IMR-90 (cell line): ENCODE results near the gene TNFRSF1A. TPM values are rescaled to one million over a fixed set of nuclear protein-coding genes. Genes with fewer than 3 reads are reported as not detected.

Experiments used
- ATAC-seq: fragments of 200-7000 bp; cut with Tn5 transposase; 2 replicates; pipeline ENCODE4 v1.9.1; 2020; ENCODE audit warnings: low read depth, mild to moderate bottlenecking, moderate library complexity
- BruUV-seq: library from RNA; stranded (reverse); fragments of 400-500 nt; replicated peaks from 2 replicates; lab custom pipeline; 2021; lab: Mats Ljungman, UMichigan
- CTCF ChIA-PET: fragments of 300-600 bp; formaldehyde crosslinking; extraction: SDS; loops from one replicate; lab custom pipeline; 2021; ENCODE audit warnings: antibody characterized with exemption; lab: Yijun Ruan, JAX
- POLR2A ChIA-PET: fragments of 300-600 bp; sonication (Branson Sonifier 250); formaldehyde crosslinking; loops from one replicate; lab custom pipeline; 2022; ENCODE audit warnings: antibody characterized with exemption; ENCODE audit not compliant: unreplicated experiment; lab: Charles Lee
- DNase-seq: peaks from one replicate; pipeline ENCODE4 v3.0.0; 2013
- H2AFZ ChIP-seq: replicated peaks from 2 replicates; pipeline ENCODE3; 2013; ENCODE audit warnings: low read length, mild to moderate bottlenecking; ENCODE audit not compliant: poor library complexity
- H2AK5ac ChIP-seq: 2 replicates; pipeline ENCODE4 v1.6.1; 2013; ENCODE audit warnings: low read depth, low read length, inconsistent platforms
- H2AK9ac ChIP-seq: replicated peaks from 2 replicates; pipeline ENCODE3; 2013; ENCODE audit warnings: mild to moderate bottlenecking, low read depth, low read length, moderate library complexity; ENCODE audit not compliant: poor library complexity
- H2BK120ac ChIP-seq: 2 replicates; pipeline ENCODE4 v1.6.1; 2013; ENCODE audit warnings: low read depth, low read length, inconsistent platforms
- H2BK15ac ChIP-seq: 3 replicates; pipeline ENCODE4 v1.6.1; 2013; ENCODE audit warnings: low read depth, low read length, inconsistent platforms
- H2BK20ac ChIP-seq: 2 replicates; pipeline ENCODE4 v1.6.1; 2013; ENCODE audit warnings: low read depth, mild to moderate bottlenecking, inconsistent platforms, low read length, moderate library complexity
- H2BK5ac ChIP-seq: 2 replicates; pipeline ENCODE4 v1.6.1; 2013; ENCODE audit warnings: mild to moderate bottlenecking, low read depth, low read length, inconsistent platforms; ENCODE audit not compliant: poor library complexity, severe bottlenecking
- H3K14ac ChIP-seq: replicated peaks from 2 replicates; pipeline ENCODE4 v1.6.1; 2013; ENCODE audit warnings: low read depth, low read length, inconsistent platforms
- H3K18ac ChIP-seq: 2 replicates; pipeline ENCODE4 v1.6.1; 2013; ENCODE audit warnings: low read depth, low read length, control low read depth
- H3K23ac ChIP-seq: 2 replicates; pipeline ENCODE4 v1.6.1; 2013; ENCODE audit warnings: low read depth, low read length, inconsistent platforms
- H3K27ac ChIP-seq: 2 replicates; pipeline ENCODE4 v1.5.1; 2013; ENCODE audit warnings: mild to moderate bottlenecking, control low read depth, low read length; ENCODE audit not compliant: insufficient read depth
- H3K27me3 ChIP-seq: 2 replicates; pipeline ENCODE4 v1.6.1; 2013; ENCODE audit warnings: low read length; ENCODE audit not compliant: control insufficient read depth, insufficient read depth
- H3K36me3 ChIP-seq: 2 replicates; pipeline ENCODE4 v1.6.1; 2013; ENCODE audit warnings: low read length, mixed read lengths; ENCODE audit not compliant: control insufficient read depth, insufficient read depth
- H3K4ac ChIP-seq: 2 replicates; pipeline ENCODE4 v1.6.1; 2013; ENCODE audit warnings: low read depth, low read length, inconsistent platforms
- H3K4me1 ChIP-seq: 2 replicates; pipeline ENCODE4 v1.6.1; 2013; ENCODE audit warnings: low read length, mixed read lengths; ENCODE audit not compliant: control insufficient read depth, insufficient read depth
- H3K4me2 ChIP-seq: 2 replicates; pipeline ENCODE4 v1.6.1; 2013; ENCODE audit warnings: low read depth, mild to moderate bottlenecking, control low read depth, low read length, moderate library complexity
- H3K4me3 ChIP-seq: 2 replicates; pipeline ENCODE4 v1.5.1; 2013; ENCODE audit warnings: low read depth, mild to moderate bottlenecking, control low read depth, low read length, moderate library complexity; ENCODE audit not compliant: insufficient read depth
- H3K56ac ChIP-seq: 2 replicates; pipeline ENCODE4 v1.6.1; 2013; ENCODE audit warnings: low read length, inconsistent platforms; ENCODE audit not compliant: insufficient read depth; ENCODE audit errors: extremely low read depth
- H3K79me1 ChIP-seq, 2 experiments: 2 replicates each; pipeline ENCODE4 v1.6.1; 2013; ENCODE audit warnings: low read length in 2 of 2, inconsistent platforms in 1 of 2, low read depth in 1 of 2
- H3K9ac ChIP-seq: 2 replicates; pipeline ENCODE4 v1.6.1; 2013; ENCODE audit warnings: low read depth, low read length, control low read depth
- H3K9me1 ChIP-seq: 2 replicates; pipeline ENCODE4 v1.6.1; 2013; ENCODE audit warnings: low read length, inconsistent platforms; ENCODE audit not compliant: insufficient read depth
- H3K9me3 ChIP-seq: 2 replicates; pipeline ENCODE4 v1.6.1; 2013; ENCODE audit warnings: low read length; ENCODE audit not compliant: control insufficient read depth, insufficient read depth
- H4K20me1 ChIP-seq: 2 replicates; pipeline ENCODE4 v1.6.1; 2013; ENCODE audit warnings: low read length, inconsistent platforms; ENCODE audit not compliant: insufficient read depth
- H4K5ac ChIP-seq: 2 replicates; pipeline ENCODE4 v1.6.1; 2013; ENCODE audit warnings: mild to moderate bottlenecking, low read depth, low read length, control low read depth
- H4K8ac ChIP-seq, 2 experiments: 2 replicates each; pipeline ENCODE4 v1.6.1; 2013; ENCODE audit warnings: low read depth in 2 of 2, low read length in 2 of 2, control low read depth in 1 of 2, inconsistent platforms in 1 of 2
- H4K91ac ChIP-seq: 2 replicates; pipeline ENCODE4 v1.6.1; 2013; ENCODE audit warnings: low read depth, low read length, inconsistent platforms; ENCODE audit not compliant: insufficient read depth
- BHLHE40 ChIP-seq: fragments of 150-350 bp; IDR thresholded peaks from 2 replicates; pipeline ENCODE4 v1.6.1; 2016; ENCODE audit warnings: mild to moderate bottlenecking, low read depth, low read length
- FOS ChIP-seq: fragments of 150-350 bp; IDR thresholded peaks from 2 replicates; pipeline ENCODE4 v1.6.1; 2016; ENCODE audit warnings: low read depth, low read length
- RAD21 ChIP-seq: IDR thresholded peaks from 2 replicates; pipeline ENCODE4 v1.6.1; 2012; ENCODE audit warnings: low read length, improper control_type of control experiment
- SMC3 ChIP-seq: fragments of 150-350 bp; IDR thresholded peaks from 2 replicates; pipeline ENCODE4 v1.6.1; 2016; ENCODE audit warnings: low read depth, mild to moderate bottlenecking, antibody characterized with exemption, low read length, moderate library complexity
- WGBS, 2 experiments: methylation state at CpG; one replicate each; pipeline versions ENCODE4 v1.1.5 to v1.1.7; 2013; ENCODE audit warnings: missing lambda C conversion rate in 2 of 2; ENCODE audit not compliant: insufficient read length in 1 of 2; ENCODE audit errors: extremely low coverage in 2 of 2; 5-methylcytosine and 5-hydroxymethylcytosine counted together
- dilution Hi-C: fragments of 300-500 bp; cut with HindIII; formaldehyde crosslinking; loops from one replicate; pipeline ENCODE4 v1.14.3; 2018; ENCODE audit warnings: low sequenced_read_pairs; ENCODE audit not compliant: unreplicated experiment
- in situ Hi-C: fragments of 300-500 bp; cut with MboI; formaldehyde crosslinking; loops from 3 replicates; pipeline ENCODE4 v1.14.3; 2019; ENCODE audit warnings: low sequenced_read_pairs, inconsistent platforms, mixed read lengths
- intact Hi-C: fragments of 100-400 bp; cut with micrococcal nuclease; formaldehyde crosslinking; loops from 2 replicates; pipeline ENCODE4 v1.10.0; 2022
- polyA plus RNA-seq, 3 experiments: library from polyadenylated mRNA; depleted of rRNA; stranded (reverse); fragments of >200 nt; gene quantifications; 2 replicates each; pipeline ENCODE4 v1.2.3, GENCODE V29; 2012; ENCODE audit warnings: low replicate concordance in 1 of 3
- total RNA-seq: library from RNA; depleted of rRNA; stranded (reverse); fragments of >200 nt; gene quantifications from 2 replicates; pipeline ENCODE4 v1.2.3, GENCODE V29; 2012
- TF ChIP-seq, protein P1 (sequence below): conservative IDR thresholded peaks from 2 replicates; pipeline ENCODE4 v1.5.1; 2012; ENCODE audit warnings: mild to moderate bottlenecking, low read depth, low read length, improper control_type of control experiment

TNFRSF1A gene
- total and polyA plus RNA-seq, 2 of the 4 experiments (the other 2 are of a cell fraction): 79.6 to 136 TPM

DNA sequence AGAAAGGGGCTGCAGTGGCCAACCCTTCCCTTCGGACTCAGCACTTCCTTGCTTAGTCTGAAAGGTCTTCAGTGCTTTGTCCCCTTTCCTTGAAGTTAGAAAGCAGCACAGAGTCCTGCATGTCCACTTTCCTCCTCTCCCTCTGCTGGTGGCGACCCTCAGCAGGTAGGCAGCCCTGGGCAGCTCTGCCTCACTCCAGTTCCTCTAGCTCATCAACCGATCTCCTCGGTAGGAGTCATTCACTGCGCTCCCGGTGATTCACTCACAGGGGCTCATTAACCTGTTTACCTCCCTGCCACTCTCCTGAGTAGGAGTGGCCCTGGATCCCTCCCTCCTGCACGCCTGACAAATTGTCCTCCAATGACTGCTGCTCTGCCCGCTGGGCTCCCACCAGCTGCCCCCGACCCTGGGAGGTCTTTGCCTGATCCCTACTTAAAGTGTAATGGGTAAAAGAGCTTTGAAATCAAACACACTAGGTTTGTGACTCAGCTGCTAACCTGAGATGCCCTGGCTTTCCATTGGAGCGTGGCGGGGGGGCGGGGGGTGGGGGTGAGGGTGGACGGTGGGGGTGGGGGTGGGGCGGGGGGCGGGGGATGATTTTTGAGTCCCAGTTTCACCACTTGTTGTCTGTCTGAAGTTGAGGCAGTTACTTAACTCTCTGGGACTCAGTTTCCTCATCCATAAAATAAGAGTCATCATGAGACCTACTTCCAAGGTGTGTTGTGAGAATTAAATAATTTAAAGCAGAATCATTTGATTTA lies 29.3 kb upstream of the TNFRSF1A start:
- intact Hi-C loops: no loop called here
- H2BK20ac ChIP-seq: peak overlapping the region; percentile 83
- peak overlapping the region; percentile 25; the same call in 2 of the 3 replicates for H2BK15ac ChIP-seq
- no peak overlapping the region for H3K4me3 ChIP-seq
- H3K9me3 ChIP-seq: no peaks in the 10 kb centered on the region
- H3K14ac ChIP-seq: peak overlapping the region; percentile 67
- peak; percentile 10 for ATAC-seq
- H4K8ac ChIP-seq: peak overlapping the region in 1 of 2 experiments; percentile 61; a peak in 1 of 4 replicates
- ChIA-PET CTCF (no interaction called here), POLR2A (no interaction called here)
- H2AK9ac ChIP-seq: peak overlapping the region; percentile 51
- H3K18ac ChIP-seq: peak overlapping the region; percentile 78
- no peak overlapping the region for H3K4me2 ChIP-seq
- H3K36me3 ChIP-seq: no peaks in the 10 kb centered on the region
- peak; percentile 72 for DNase-seq
- peak overlapping the region; percentile 78 for H2BK120ac ChIP-seq
- 0 out of 2 replicates have a peak overlapping the region, but pooled peaks have one; percentile 16 for H3K27ac ChIP-seq
- WGBS, 2 experiments: 0% methylated on average over 1 of the region's 15 CpGs; no CpG with 5 or more reads in 1 of the 2 experiments
- peak overlapping the region; percentile 65 for H2BK5ac ChIP-seq
- dilution Hi-C loops: no loop called here
- peak overlapping the region; percentile 74 for H3K23ac ChIP-seq
- no peaks in the 10 kb centered on the region for H4K20me1 ChIP-seq
- peak overlapping the region; percentile 58 for H2AFZ ChIP-seq
- H3K4me1 ChIP-seq: peaks cover 24% of the 10 kb centered on the region
- H4K5ac ChIP-seq: peak overlapping the region; percentile 47
- H3K9me1 ChIP-seq: peaks cover 14% of the 10 kb centered on the region
- no peaks in the 10 kb centered on the region for H3K27me3 ChIP-seq
- no peaks in the 10 kb centered on the region for H3K79me1 ChIP-seq
- peak overlapping the region; percentile 20 for H4K91ac ChIP-seq
- BruUV-seq: no TSS peak
- TF ChIP-seq, protein P1, sequence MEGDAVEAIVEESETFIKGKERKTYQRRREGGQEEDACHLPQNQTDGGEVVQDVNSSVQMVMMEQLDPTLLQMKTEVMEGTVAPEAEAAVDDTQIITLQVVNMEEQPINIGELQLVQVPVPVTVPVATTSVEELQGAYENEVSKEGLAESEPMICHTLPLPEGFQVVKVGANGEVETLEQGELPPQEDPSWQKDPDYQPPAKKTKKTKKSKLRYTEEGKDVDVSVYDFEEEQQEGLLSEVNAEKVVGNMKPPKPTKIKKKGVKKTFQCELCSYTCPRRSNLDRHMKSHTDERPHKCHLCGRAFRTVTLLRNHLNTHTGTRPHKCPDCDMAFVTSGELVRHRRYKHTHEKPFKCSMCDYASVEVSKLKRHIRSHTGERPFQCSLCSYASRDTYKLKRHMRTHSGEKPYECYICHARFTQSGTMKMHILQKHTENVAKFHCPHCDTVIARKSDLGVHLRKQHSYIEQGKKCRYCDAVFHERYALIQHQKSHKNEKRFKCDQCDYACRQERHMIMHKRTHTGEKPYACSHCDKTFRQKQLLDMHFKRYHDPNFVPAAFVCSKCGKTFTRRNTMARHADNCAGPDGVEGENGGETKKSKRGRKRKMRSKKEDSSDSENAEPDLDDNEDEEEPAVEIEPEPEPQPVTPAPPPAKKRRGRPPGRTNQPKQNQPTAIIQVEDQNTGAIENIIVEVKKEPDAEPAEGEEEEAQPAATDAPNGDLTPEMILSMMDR: peak; percentile 36
- TF ChIP-seq SMC3 (no peak), FOS (peak; percentile 40; the same call in 1 of the 2 replicates), BHLHE40 (peak; percentile 30; the same call in 1 of the 2 replicates), RAD21 (peak; percentile 42)
- peak overlapping the region; percentile 54; the same call in 1 of the 2 replicates for H2AK5ac ChIP-seq
- 0 out of 2 replicates have a peak overlapping the region, but pooled peaks have one; percentile 2 for H3K9ac ChIP-seq
- in situ Hi-C loops: loop anchor here (5.0 kb wide), 1 partner anchor 34 kb away; no protein-coding TSS in a partner anchor
- peak overlapping the region; percentile 69 for H3K4ac ChIP-seq
- H3K56ac ChIP-seq: no peak overlapping the region
